Stimulated activated naive B cell treated with anti-CD40 and anti-IgM and Interleukin-4, amounts not matched to agents 10 μg/mL and 1 μg/mL and 100 μg/mL, for 72 hours (primary cell): ENCODE data around the gene PPBP.
A peak's percentile ranks its signal among the peaks of the same experiment; 100 is the strongest.

Source experiments
- ATAC-seq, 2 donors: fragments of 150-1000 bp; cut with Tn5 transposase; replicated peaks; 2 replicates each; pipeline ENCODE4 v1.10.0; 2021; ENCODE audit warnings: moderate library complexity in 1 of 2
- DNase-seq: peaks from one replicate; pipeline ENCODE4 v3.0.0; 2021
- H3K27ac Mint-ChIP-seq: one replicate; pipeline ENCODE4 v1.8.0; 2022; ENCODE audit warnings: mild to moderate bottlenecking, mixed read lengths
- H3K27me3 Mint-ChIP-seq, 2 donors: one replicate each; pipeline ENCODE4 v1.8.0; 2022; ENCODE audit warnings: mixed read lengths in 2 of 2
- H3K36me3 Mint-ChIP-seq, 2 donors: one replicate each; pipeline ENCODE4 v1.8.0; 2022; ENCODE audit warnings: mixed read lengths in 2 of 2, mild to moderate bottlenecking in 1 of 2
- H3K4me1 Mint-ChIP-seq, 2 donors: one replicate each; pipeline ENCODE4 v1.8.0; 2022; ENCODE audit warnings: mixed read lengths in 2 of 2, mild to moderate bottlenecking in 1 of 2
- H3K4me3 Mint-ChIP-seq, 2 donors: one replicate each; pipeline ENCODE4 v1.8.0; 2022; ENCODE audit warnings: mild to moderate bottlenecking in 2 of 2, mixed read lengths in 2 of 2, moderate library complexity in 1 of 2
- H3K9me3 Mint-ChIP-seq, 2 donors: one replicate each; pipeline ENCODE4 v1.8.0; 2022; ENCODE audit warnings: mixed read lengths in 2 of 2, mild to moderate bottlenecking in 1 of 2

The PPBP gene

GRCh38 chr4:73988061-73988460, at the start of gene PPBP:
PPBP (minus strand) TSS chr4:73988190; CDS start chr4:73988103, 87 bp downstream.
- Mint-ChIP-seq H3K27ac (no peak within 1 kb of the TSS), H3K4me3 (no peak within 1 kb of the TSS), H3K27me3 (no peaks in the 10 kb centered on the region), H3K4me1 (no peaks in the 10 kb centered on the region), H3K9me3 (no peaks in the 10 kb centered on the region), H3K36me3 (no peaks in the 10 kb centered on the region)
- no peak for ATAC-seq
- DNase-seq = no peak

- H3K4me3 Mint-ChIP-seq = peak overlapping the region; percentile 76 to 88
- H3K9me3 Mint-ChIP-seq = no peaks in the 10 kb centered on the region
- H3K36me3 Mint-ChIP-seq = no peaks in the 10 kb centered on the region
- peaks cover 7 to 27% of the 10 kb centered on the region in 2 donors for H3K4me1 Mint-ChIP-seq
- ATAC-seq = no peak
- DNase-seq = no peak
- peaks cover 54 to 57% of the 10 kb centered on the region in 2 donors for H3K27me3 Mint-ChIP-seq
- no peak overlapping the region for H3K27ac Mint-ChIP-seq
Measured at GRCh38 chr4:74037076-74037955, 49.3 kb upstream of the PPBP start.

GRCh38 chr4:74033739-74034138, 45.7 kb upstream of the PPBP start:
- Mint-ChIP-seq H3K27me3 (peaks cover 24 to 30% of the 10 kb centered on the region in 2 donors), H3K27ac (no peak overlapping the region), H3K4me1 (peaks cover 2 to 17% of the 10 kb centered on the region in 2 donors), H3K36me3 (no peaks in the 10 kb centered on the region), H3K4me3 (no peak overlapping the region), H3K9me3 (no peaks in the 10 kb centered on the region)
- ATAC-seq (no peak), DNase-seq (no peak)

- H3K27ac Mint-ChIP-seq = no peak overlapping the region
- ATAC-seq = no peak
- no peak for DNase-seq
- H3K4me1 Mint-ChIP-seq = peaks cover 0 to under 1% of the 10 kb centered on the region in 2 donors
- no peaks in the 10 kb centered on the region for H3K36me3 Mint-ChIP-seq
- peaks cover 9 to 17% of the 10 kb centered on the region in 2 donors for H3K27me3 Mint-ChIP-seq
- H3K4me3 Mint-ChIP-seq = no peak overlapping the region
- no peaks in the 10 kb centered on the region for H3K9me3 Mint-ChIP-seq
Measured at GRCh38 chr4:74032064-74032463, 44.1 kb upstream of the PPBP start.

GRCh38 chr4:74031576-74031975, 43.6 kb upstream of the PPBP start:
- H3K4me3 Mint-ChIP-seq = no peak overlapping the region
- H3K27ac Mint-ChIP-seq = no peak overlapping the region
- no peaks in the 10 kb centered on the region for H3K9me3 Mint-ChIP-seq
- ATAC-seq = no peak
- DNase-seq = no peak
- peaks cover 8 to 17% of the 10 kb centered on the region in 2 donors for H3K27me3 Mint-ChIP-seq
- no peaks in the 10 kb centered on the region for H3K36me3 Mint-ChIP-seq
- no peaks in the 10 kb centered on the region for H3K4me1 Mint-ChIP-seq

GRCh38 chr4:74030285-74030684, 42.3 kb upstream of the PPBP start:
- Mint-ChIP-seq H3K9me3 (no peaks in the 10 kb centered on the region), H3K4me3 (no peak overlapping the region), H3K27me3 (peaks cover 8% of the 10 kb centered on the region in 2 donors), H3K4me1 (no peaks in the 10 kb centered on the region), H3K27ac (no peak overlapping the region), H3K36me3 (no peaks in the 10 kb centered on the region)
- no peak for DNase-seq
- ATAC-seq = no peak

- Mint-ChIP-seq H3K9me3 (no peaks in the 10 kb centered on the region), H3K4me3 (no peak overlapping the region), H3K36me3 (no peaks in the 10 kb centered on the region), H3K27ac (no peak overlapping the region), H3K27me3 (peaks cover 6 to 8% of the 10 kb centered on the region in 2 donors), H3K4me1 (no peaks in the 10 kb centered on the region)
- no peak for DNase-seq
- ATAC-seq = no peak
Measured at GRCh38 chr4:74028504-74028903, 40.5 kb upstream of the PPBP start.

GRCh38 chr4:74023709-74024108, 35.7 kb upstream of the PPBP start:
- no peaks in the 10 kb centered on the region for H3K27me3 Mint-ChIP-seq
- no peaks in the 10 kb centered on the region for H3K4me1 Mint-ChIP-seq
- H3K36me3 Mint-ChIP-seq = no peaks in the 10 kb centered on the region
- H3K9me3 Mint-ChIP-seq = peaks cover 0 to 1% of the 10 kb centered on the region in 2 donors
- no peak for ATAC-seq
- H3K4me3 Mint-ChIP-seq = no peak overlapping the region
- no peak for DNase-seq
- H3K27ac Mint-ChIP-seq = no peak overlapping the region

- Mint-ChIP-seq H3K4me3 (no peak overlapping the region), H3K27ac (no peak overlapping the region), H3K9me3 (peaks cover 0 to 1% of the 10 kb centered on the region in 2 donors), H3K27me3 (no peaks in the 10 kb centered on the region), H3K36me3 (no peaks in the 10 kb centered on the region), H3K4me1 (no peaks in the 10 kb centered on the region)
- DNase-seq (no peak), ATAC-seq (no peak)
Measured at GRCh38 chr4:74021601-74022000, 33.6 kb upstream of the PPBP start.

GRCh38 chr4:74018771-74019170, 30.8 kb upstream of the PPBP start:
- Mint-ChIP-seq H3K9me3 (peaks cover 0 to 1% of the 10 kb centered on the region in 2 donors), H3K4me3 (no peak overlapping the region), H3K27ac (no peak overlapping the region), H3K4me1 (no peaks in the 10 kb centered on the region), H3K27me3 (no peaks in the 10 kb centered on the region), H3K36me3 (no peaks in the 10 kb centered on the region)
- DNase-seq (no peak), ATAC-seq (peak in 1 of 2 donors; percentile 33)

GRCh38 chr4:74018116-74018515, 30.1 kb upstream of the PPBP start:
- H3K27me3 Mint-ChIP-seq = no peaks in the 10 kb centered on the region
- ATAC-seq (no peak), DNase-seq (no peak)
- H3K9me3 Mint-ChIP-seq = peaks cover 0 to 1% of the 10 kb centered on the region in 2 donors
- H3K4me1 Mint-ChIP-seq = no peaks in the 10 kb centered on the region
- H3K27ac Mint-ChIP-seq = no peak overlapping the region
- H3K4me3 Mint-ChIP-seq = no peak overlapping the region
- H3K36me3 Mint-ChIP-seq = no peaks in the 10 kb centered on the region

- Mint-ChIP-seq H3K27ac (no peak overlapping the region), H3K4me1 (no peaks in the 10 kb centered on the region), H3K9me3 (peaks cover 0 to 1% of the 10 kb centered on the region in 2 donors), H3K27me3 (no peaks in the 10 kb centered on the region), H3K36me3 (no peaks in the 10 kb centered on the region), H3K4me3 (no peak overlapping the region)
- no peak for DNase-seq
- ATAC-seq = peak; percentile 64 to 84
Measured at GRCh38 chr4:74016068-74016467, 28.1 kb upstream of the PPBP start.

GRCh38 chr4:74015126-74015780, 27.3 kb upstream of the PPBP start:
- Mint-ChIP-seq H3K4me3 (no peak overlapping the region), H3K9me3 (peaks cover 0 to 1% of the 10 kb centered on the region in 2 donors), H3K4me1 (no peaks in the 10 kb centered on the region), H3K27ac (no peak overlapping the region), H3K27me3 (peaks cover 0 to 5% of the 10 kb centered on the region in 2 donors), H3K36me3 (peaks cover 0 to 2% of the 10 kb centered on the region in 2 donors)
- DNase-seq = no peak
- ATAC-seq = no peak

GRCh38 chr4:74014332-74014731, 26.3 kb upstream of the PPBP start:
- peaks cover 0 to 5% of the 10 kb centered on the region in 2 donors for H3K27me3 Mint-ChIP-seq
- H3K36me3 Mint-ChIP-seq = peaks cover 0 to 2% of the 10 kb centered on the region in 2 donors
- ATAC-seq (no peak), DNase-seq (no peak)
- H3K27ac Mint-ChIP-seq = no peak overlapping the region
- H3K9me3 Mint-ChIP-seq = no peaks in the 10 kb centered on the region
- no peaks in the 10 kb centered on the region for H3K4me1 Mint-ChIP-seq
- no peak overlapping the region for H3K4me3 Mint-ChIP-seq

- peaks cover 0 to 5% of the 10 kb centered on the region in 2 donors for H3K27me3 Mint-ChIP-seq
- DNase-seq (no peak), ATAC-seq (no peak)
- H3K4me3 Mint-ChIP-seq = no peak overlapping the region
- peaks cover 0 to 2% of the 10 kb centered on the region in 2 donors for H3K36me3 Mint-ChIP-seq
- no peaks in the 10 kb centered on the region for H3K9me3 Mint-ChIP-seq
- no peaks in the 10 kb centered on the region for H3K4me1 Mint-ChIP-seq
- no peak overlapping the region for H3K27ac Mint-ChIP-seq
Measured at GRCh38 chr4:74013264-74013663, 25.3 kb upstream of the PPBP start.
